ENCODE results near the gene BAG5. TPM values are rescaled to one million over a fixed set of nuclear protein-coding genes. Genes with fewer than 3 reads are reported as not detected.

BAG5 gene
- total and polyA plus RNA-seq, 2 of the 4 experiments (the other 2 are of a cell fraction): 6.7 to 22.2 TPM

GRCh38 chr14:103584326-103584915 lies 22.0 kb upstream of the BAG5 start:
- Histone ChIP-seq H2AK9ac (replicated peaks; ENCODE audit: low read depth, low read length, poor library complexity) (no peak overlapping the region), H2BK15ac (ENCODE audit: low read depth, low read length) (no peak overlapping the region), H2AK5ac (ENCODE audit: low read depth, low read length) (no peak overlapping the region), H4K8ac (ENCODE audit: low read depth in 2 of 2, low read length in 2 of 2) (no peak overlapping the region), H3K4me2 (ENCODE audit: low read depth, low read length) (no peak overlapping the region), H3K27ac (ENCODE audit: insufficient read depth, low read length) (no peak overlapping the region), H3K18ac (ENCODE audit: low read depth, low read length) (no peak overlapping the region), H3K14ac (replicated peaks; ENCODE audit: low read depth, low read length) (no peak overlapping the region), H2BK120ac (ENCODE audit: low read depth, low read length) (no peak overlapping the region), H3K56ac (ENCODE audit: extremely low read depth, insufficient read depth, low read length) (no peak overlapping the region), H3K27me3 (ENCODE audit: control insufficient read depth, insufficient read depth, low read length) (no peaks in the 10 kb centered on the region), H2AFZ (replicated peaks; ENCODE audit: low read length, poor library complexity) (no peak overlapping the region), H3K9me1 (ENCODE audit: insufficient read depth, low read length) (peaks cover 3% of the 10 kb centered on the region; the same call in 1 of the 2 replicates), H3K9me3 (ENCODE audit: control insufficient read depth, insufficient read depth, low read length) (no peaks in the 10 kb centered on the region), H3K23ac (ENCODE audit: low read depth, low read length) (no peak overlapping the region), H4K91ac (ENCODE audit: insufficient read depth, low read depth, low read length) (no peak overlapping the region), H3K4me1 (ENCODE audit: control insufficient read depth, insufficient read depth, low read length) (no peaks in the 10 kb centered on the region), H3K79me1 (ENCODE audit: low read depth in 1 of 2, low read length in 2 of 2) (peaks cover 16 to 37% of the 10 kb centered on the region in 2 experiments; a peak in 3 of 4 replicates), H3K4ac (ENCODE audit: low read depth, low read length) (no peak overlapping the region), H3K9ac (ENCODE audit: low read depth, low read length) (no peak overlapping the region), H4K5ac (ENCODE audit: low read depth, low read length) (no peak overlapping the region), H2BK5ac (ENCODE audit: low read depth, low read length, poor library complexity, severe bottlenecking) (no peak overlapping the region), H2BK20ac (ENCODE audit: low read depth, low read length) (no peak overlapping the region), H4K20me1 (ENCODE audit: insufficient read depth, low read length) (0 out of 2 replicates have a peak, but pooled peaks cover 3% of the 10 kb centered on the region), H3K4me3 (ENCODE audit: insufficient read depth, low read depth, low read length) (no peak overlapping the region), H3K36me3 (ENCODE audit: control insufficient read depth, insufficient read depth, low read length) (peaks cover 28% of the 10 kb centered on the region)
- DNase-seq: no peak
- CTCF ChIA-PET: no interaction called here
- TF ChIP-seq ELK1 (IDR thresholded peaks at IDR 0.05; ENCODE audit: borderline replicate concordance, low read depth, low read length): no peak
- TF ChIP-seq CTCF (conservative IDR thresholded peaks at IDR 0.05; ENCODE audit: low read depth, low read length): no peak
- no peak for TF ChIP-seq BHLHE40 (IDR thresholded peaks at IDR 0.05; ENCODE audit: low read depth, low read length)
- TF ChIP-seq RFX5 (IDR thresholded peaks at IDR 0.05; ENCODE audit: low read depth, low read length): no peak
- TF ChIP-seq CHD1 (IDR thresholded peaks at IDR 0.05; ENCODE audit: low read depth, low read length): no peak
- TF ChIP-seq CEBPB (IDR thresholded peaks at IDR 0.05; ENCODE audit: low read depth, low read length): no peak
- TF ChIP-seq NFE2L2 (IDR thresholded peaks at IDR 0.05; ENCODE audit: low read depth, low read length): no peak
- TF ChIP-seq RAD21 (IDR thresholded peaks at IDR 0.05; ENCODE audit: low read length): no peak
- no peak for TF ChIP-seq SMC3 (IDR thresholded peaks at IDR 0.05; ENCODE audit: low read depth, low read length)
- TF ChIP-seq, protein P1, sequence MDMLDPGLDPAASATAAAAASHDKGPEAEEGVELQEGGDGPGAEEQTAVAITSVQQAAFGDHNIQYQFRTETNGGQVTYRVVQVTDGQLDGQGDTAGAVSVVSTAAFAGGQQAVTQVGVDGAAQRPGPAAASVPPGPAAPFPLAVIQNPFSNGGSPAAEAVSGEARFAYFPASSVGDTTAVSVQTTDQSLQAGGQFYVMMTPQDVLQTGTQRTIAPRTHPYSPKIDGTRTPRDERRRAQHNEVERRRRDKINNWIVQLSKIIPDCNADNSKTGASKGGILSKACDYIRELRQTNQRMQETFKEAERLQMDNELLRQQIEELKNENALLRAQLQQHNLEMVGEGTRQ (IDR thresholded peaks at IDR 0.05; ENCODE audit: low read depth, low read length): no peak
- intact Hi-C loops (cut with micrococcal nuclease) (no loop called here), dilution Hi-C loops (cut with HindIII; ENCODE audit: low sequenced_read_pairs, unreplicated experiment) (no loop called here), in situ Hi-C loops (cut with MboI; ENCODE audit: low sequenced_read_pairs) (no loop called here)
- ATAC-seq (ENCODE audit: low read depth): no peak
- WGBS, 2 experiments (ENCODE audit: extremely low coverage in 2 of 2, insufficient read length in 1 of 2): 94% methylated on average over 3 of the region's 11 CpGs; no CpG with 5 or more reads in 1 of the 2 experiments
- BruUV-seq (replicated peaks): no TSS peak
- POLR2A ChIA-PET (ENCODE audit: unreplicated experiment): no interaction called here
